ENCODE results near the gene DHX58.

- TF ChIP-seq CTCF (conservative IDR thresholded peaks at IDR 0.05; ENCODE audit: low read length) (no peak), EZH2phosphoT487 (IDR thresholded peaks at IDR 0.05; ENCODE audit: borderline replicate concordance) (no peak)
Measured at GRCh38 chr17:42087736-42088705, 24.5 kb downstream of the DHX58 start.
